GM19193 (cell line): Measurements from ENCODE around the gene SPINDOC.

Experiments
- POLR2A ChIP-seq: IDR thresholded peaks from 4 replicates; pipeline ENCODE4 v1.6.1; 2011; ENCODE audit not compliant: insufficient read depth, insufficient read length; ENCODE audit errors: extremely low read depth

SPINDOC gene

DNA sequence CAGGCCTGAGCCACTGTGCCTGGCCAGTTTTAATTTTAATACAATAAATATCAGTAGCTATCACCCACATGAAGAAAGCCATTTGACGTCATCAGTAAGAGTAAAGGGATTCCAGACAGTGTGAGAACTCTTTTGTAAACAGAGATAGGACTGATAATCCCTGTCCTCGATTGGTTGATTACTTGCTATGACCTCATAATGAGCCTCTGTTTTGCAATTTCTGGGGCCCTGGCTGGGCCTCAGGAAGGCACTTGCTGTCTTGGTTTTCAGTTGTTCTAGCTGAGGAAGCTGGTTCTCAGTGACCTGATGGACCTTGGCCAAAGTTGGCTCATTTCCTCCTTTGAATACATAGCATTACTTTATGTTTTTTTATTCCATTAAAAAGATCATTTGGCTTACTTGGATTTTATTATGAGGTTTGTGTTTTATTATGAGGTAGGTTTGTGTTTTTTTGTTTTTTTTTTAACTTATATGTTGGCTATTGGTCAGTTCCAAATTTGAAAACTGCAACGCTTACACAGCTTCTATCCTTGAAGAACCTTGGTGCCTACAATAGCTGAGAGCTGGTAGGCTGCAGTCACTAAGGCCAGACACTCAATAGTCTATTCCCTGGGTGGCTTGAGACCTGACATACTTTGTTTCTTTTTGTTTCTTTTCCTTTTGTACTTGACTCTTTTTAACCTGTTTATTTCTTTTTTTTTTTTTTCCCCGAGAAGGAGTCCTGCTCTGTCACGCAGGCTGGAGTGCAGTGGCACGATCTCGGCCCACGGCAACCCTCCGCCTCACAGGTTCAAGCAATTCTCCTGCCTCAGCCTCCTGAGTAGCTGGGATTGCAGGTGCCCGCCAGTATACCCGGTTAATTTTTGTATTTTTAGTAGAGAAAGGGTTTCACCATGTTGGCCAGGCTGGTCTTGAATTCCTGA, 45.6 kb downstream of the SPINDOC start:
- TF ChIP-seq POLR2A, result no peak

DNA sequence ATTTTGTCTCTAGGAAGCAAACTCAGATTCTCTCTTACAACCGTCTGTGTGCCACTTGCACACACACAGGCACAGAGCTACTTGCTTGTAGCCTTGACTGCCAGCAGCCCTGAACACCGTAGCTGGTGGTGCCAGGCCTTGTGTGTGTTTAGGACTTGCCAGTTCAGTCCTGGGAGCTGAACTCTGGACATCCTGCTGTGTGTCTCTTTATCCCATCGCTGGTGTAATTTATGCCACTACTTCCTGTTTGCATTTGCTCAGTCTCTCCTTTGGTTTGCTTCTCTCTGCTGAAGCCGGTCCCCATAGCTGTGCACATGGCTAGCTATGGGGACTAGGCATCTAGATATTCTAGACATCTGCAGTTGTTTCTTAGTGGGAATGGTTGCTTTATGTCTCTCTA, 49.7 kb downstream of the SPINDOC start:
- no peak for TF ChIP-seq POLR2A

DNA sequence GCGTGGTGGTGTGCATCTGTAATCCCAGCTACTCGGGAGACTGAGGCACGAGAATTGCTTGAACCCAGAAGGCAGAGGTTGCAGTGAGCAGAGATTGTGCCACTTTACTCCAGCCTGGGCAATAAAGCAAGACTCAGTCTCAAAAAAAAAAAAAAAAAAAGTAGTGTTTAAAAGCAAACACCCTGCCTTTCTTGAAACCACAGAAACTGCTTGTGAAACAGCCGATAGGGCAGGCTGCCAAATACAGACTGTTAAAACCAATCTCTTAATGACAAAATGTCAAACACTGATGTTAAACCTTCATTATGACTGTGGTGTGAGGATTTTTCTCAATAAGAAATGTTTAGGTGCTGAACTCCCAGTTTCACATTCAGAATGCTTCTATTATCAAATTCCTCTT, 53.0 kb downstream of the SPINDOC start:
- TF ChIP-seq POLR2A, result no peak

DNA sequence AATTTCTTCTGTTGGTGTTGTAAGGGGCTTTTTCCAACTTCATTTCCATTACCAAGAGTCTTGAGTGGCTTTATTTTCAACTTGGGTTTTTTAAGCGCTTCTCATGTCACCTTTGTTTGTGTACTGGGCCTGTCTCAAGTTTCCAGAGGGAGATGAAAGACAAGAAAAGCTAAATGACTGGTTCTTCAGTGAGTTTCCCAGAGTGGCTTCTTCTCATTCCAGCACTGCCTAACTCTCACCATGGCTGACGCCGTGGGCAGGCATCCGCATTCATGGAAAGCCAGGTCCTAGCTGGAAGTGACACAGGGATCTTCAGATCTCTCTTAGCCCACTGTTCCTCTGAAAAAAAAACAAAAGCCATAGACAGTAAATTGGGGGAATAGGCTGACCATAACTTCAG, 54.3 kb downstream of the SPINDOC start:
- TF ChIP-seq POLR2A, result no peak

DNA sequence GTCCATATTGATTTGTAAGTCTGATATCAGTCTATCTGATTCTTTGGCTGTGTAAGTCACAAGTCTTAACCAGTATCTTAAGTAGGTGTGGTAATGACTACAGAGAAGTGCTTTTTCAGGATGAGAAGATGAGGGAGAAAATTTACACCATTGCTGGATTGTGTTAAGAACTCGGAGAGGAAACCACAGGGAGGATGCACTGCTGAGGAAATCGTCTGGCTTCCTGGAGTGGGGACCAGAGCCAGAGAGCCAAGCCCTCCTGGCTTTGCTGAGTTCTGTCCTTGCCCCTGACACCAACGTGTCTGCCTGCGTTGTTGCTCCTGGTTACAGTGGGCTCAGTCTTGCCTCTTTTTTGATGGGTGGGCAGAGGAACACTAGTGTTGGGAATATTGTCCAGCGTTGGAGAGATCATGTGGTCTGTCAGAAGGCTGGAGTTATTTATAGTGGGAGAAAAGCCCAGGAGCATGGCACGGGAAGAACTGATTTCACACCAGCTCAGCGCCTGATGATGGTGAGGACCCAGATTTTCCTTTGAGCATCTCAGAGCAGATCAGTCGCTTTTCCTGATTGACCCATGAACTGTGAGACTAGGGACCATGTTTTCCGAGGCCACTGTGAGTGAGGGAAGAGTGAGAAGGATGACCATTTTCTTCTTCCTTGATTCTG, 55.3 kb downstream of the SPINDOC start:
- TF ChIP-seq POLR2A, result no peak

DNA sequence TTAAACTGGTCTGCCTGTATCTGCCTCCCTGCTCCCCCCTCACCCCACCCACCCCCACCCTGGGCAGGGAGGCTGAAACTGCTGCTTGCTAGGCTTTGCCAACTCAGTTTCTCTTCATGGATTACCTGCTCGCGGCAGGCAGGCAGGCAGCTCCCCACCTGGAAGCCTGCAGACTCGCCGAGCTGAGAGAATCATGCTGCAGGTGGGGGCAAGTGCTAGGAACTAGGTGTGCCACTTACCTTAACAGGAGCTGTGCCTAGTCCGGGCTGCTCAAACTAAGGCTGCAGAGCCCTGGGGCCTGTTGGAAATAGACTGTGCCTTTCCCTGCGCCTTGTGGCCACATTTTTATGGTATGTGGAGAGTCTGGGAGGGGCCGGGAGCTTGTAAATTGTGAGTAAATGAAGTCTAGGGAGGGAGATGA, 55.9 kb downstream of the SPINDOC start:
- no peak for TF ChIP-seq POLR2A

DNA sequence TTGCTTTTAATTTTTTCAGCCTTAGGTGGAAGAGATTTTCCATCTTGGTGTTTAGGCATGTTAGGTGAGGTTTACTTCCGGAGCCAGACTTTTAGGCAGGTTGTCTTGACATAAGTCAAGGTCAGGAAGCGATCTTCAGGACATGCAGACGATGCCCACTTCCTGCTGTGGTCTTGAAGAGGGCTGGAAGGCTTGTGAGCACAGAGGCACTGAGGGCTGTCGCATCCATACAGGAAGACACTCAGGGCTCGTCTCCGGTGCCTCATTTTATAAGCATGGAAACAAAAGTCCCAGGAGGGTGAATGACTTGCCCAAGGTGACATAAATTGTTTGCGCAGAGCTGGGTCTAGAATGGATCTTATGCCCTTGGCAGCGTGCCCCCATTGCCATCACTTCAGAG, 56.4 kb downstream of the SPINDOC start:
- TF ChIP-seq POLR2A, result no peak

DNA sequence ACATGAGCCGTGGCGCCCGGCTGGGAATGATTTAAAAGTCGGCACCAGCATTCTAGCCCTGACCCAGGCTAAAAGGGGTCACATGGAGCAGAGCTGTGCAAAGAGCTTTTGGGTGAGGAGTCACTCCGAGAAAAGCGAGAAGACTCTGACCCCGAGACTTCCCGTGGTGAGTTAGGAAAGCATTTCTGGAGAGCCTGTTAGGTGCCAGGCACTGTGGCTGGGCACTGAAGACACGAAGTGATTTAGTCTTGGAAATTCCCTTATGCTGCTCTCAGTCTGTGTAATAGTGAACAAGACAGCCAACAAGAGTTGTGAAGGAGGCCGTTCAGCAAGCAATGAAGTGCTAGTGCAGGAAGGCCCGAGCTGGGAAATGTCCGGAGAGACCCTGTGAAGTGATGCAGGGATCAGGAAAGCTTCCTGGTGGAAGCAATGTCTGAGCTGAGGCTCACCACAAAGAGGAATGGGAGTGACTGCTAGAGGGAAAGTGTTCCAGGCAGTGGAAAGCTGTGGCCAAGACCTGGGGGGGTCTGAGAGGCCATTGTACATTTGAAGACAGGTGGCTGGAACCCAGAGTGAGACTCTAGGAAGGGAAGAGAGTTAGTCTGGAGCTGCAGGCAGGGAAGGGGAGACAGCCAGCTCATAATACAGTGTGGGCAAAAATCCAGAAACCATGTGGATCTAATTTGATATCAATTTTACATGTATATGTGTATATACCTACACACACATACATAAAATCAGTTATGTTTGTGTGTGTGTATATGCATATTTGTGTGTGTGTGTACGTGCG, 57.3 kb downstream of the SPINDOC start:
- no peak for TF ChIP-seq POLR2A

DNA sequence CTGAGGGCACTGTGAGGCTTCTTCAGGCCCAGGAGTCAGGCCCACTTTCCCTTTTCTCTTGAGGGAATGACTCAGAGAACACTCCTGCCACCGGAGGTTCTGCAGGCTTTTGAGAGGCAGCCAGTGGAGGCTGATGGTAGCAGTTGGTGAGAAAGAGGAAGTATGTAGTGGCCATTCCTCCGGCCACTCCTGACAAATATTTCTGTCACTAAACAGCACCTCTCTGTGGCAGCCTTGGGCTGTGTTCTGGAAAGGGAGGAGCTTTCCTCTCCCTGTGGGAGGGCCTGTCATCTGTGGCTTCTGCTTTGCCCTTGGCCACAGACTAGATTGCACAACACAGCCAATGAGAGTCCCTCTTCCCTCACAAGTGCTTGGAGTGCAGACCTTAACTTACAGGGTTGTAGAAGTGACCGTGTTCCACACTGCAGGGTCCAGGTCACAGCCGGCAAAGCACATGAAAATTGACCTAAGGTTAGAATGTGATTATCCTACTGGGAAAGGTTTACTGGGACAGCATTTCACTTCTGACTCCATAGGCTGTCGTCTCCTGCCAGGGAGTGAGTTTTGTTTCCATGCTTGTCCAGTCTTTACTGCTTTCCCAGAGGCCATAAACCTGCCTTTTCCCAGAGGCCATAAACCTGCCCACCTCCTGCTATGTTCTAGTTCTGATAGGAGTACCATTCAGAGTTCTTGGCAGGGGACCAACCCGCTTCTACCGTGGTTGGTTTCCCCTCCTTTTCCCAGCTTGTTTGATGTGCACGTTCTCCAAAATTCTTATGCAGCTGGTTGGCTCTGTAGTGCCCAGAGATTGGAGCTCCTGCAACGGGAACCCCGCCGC, 58.9 kb downstream of the SPINDOC start:
- TF ChIP-seq POLR2A, result no peak

DNA sequence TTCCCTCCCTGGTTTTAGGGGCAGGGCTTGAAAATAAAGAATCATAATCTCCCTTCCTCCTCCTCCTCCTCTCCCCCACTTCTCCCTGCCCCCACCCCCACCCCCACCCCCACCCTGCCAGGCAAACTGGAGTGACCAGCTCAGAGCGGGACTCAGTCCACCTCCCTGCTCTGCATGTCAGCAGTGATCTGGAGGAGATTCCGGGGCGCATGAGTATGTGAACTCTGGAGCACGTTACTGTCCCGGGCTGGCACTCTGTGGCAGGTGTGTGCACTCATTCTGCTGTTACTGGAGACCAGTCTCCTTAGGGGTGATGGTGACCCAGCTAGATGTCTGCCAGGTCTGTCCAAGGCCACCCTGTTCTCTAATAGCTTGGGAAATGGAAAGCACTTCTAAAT, 59.5 kb downstream of the SPINDOC start:
- no peak for TF ChIP-seq POLR2A

DNA sequence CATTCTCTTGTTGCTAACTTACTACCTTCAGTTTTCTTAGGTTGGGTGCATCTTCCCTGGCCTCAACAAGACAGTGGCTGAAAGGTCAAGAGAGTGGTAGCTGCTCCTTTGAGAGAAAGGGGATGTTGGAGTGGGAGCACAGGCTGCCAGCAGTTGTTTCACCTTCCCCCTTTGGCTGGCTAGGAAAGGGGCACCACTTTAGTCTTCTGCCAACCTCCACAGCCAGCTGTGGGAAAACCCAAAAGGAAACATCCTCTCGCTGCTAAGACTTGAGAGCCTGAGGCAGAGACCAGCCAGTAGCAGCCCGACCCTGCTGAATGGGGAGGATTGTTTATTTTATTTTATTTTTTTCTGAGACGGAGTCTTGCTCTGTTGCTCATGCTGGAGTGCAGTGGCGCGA, 60.1 kb downstream of the SPINDOC start:
- no peak for TF ChIP-seq POLR2A

DNA sequence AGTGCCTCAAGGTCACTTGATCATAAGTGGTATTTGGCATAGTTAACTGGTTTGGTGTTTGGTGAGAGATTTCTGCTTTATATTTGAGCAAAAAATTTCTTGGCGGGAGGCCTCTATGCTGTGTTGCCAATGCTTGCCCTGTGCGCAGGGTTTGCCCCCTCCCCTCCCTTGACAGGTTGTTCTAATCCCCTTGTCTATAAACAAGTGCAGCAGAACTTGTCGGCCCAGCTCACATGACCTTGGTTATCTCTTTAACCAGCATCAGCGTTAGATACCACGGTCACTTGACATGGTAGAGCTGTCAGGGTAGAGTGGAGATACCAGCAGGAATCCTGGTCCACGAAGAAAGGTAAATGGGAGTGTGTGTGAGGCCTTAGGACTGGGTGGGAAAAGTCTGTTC, 61.3 kb downstream of the SPINDOC start:
- TF ChIP-seq POLR2A, result no peak

DNA sequence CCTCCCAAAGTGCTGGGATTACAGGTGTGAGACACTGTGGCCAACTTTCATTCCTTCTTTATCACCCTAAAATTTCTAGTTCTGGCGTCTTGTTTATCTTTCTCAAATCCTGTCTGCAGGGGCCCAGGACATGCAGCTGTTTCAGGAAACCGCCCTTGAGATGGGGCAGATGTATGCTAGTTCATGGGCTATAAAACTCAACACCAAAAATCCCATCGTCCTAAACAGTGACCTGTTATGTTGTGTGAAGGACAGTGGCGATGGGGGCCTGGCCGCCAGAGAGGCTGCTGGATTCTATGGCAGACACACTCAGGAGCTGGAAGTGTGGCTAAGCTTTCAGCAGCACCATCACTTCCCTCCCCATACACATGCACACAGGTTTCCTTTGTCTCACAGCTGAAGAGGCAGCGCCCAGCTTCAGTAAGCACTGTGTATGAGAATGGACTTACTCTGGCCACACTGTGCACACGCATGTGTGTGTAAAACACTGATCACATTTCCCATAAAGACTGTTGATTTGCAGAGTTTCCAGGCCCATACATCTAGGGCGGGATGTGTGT, 62.3 kb downstream of the SPINDOC start:
- TF ChIP-seq POLR2A, result no peak

DNA sequence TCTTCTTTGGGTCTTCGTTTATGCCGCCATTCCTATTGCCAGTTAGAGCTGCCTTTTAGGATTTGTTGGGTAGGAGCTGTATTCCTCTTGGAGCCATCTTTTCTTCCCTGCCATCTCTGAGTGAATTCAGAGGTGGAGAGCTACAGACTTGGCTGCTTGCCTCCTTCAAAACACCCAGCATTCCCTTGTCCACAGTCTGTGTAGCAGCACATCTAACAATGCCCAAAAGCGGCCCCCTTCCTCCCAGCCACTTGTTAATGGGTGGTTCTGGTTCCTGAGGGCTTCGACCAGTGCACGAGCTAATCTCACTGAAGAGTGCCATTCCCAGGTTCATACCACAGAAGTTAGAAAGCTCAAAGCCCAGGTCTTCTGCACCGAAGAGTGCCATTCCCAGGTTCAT, 63.4 kb downstream of the SPINDOC start:
- TF ChIP-seq POLR2A, result no peak
